Natural killer cell (primary cell): ENCODE measurements around the gene LRP5. TPM values are rescaled to one million over a fixed set of nuclear protein-coding genes. Genes with fewer than 3 reads are reported as not detected.

Source experiments
- ATAC-seq, 3 donors: fragments of 150-1000 bp in 2 of 3; fragments of 200-7000 bp in 1 of 3; cut with Tn5 transposase; 1 replicate in 1 of 3; 2 replicates in 2 of 3; pipeline ENCODE4 v1.10.0; 2021; ENCODE audit warnings: mild to moderate bottlenecking in 2 of 3, moderate library complexity in 2 of 3
- DNase-seq, 2 donors: peaks; one replicate each; pipeline versions ENCODE4 v3.0.0 to v3.0.0-alpha.2; 2013 to 2021; ENCODE audit warnings: mixed read lengths in 1 of 2
- H3K27ac ChIP-seq: one replicate; pipeline ENCODE4 v1.5.1; 2013; ENCODE audit warnings: mild to moderate bottlenecking, low read length
- H3K27me3 ChIP-seq: one replicate; pipeline ENCODE4 v1.6.1; 2013; ENCODE audit warnings: low read length; ENCODE audit not compliant: control insufficient read depth, insufficient read depth
- H3K36me3 ChIP-seq: one replicate; pipeline ENCODE4 v1.6.1; 2013; ENCODE audit warnings: low read length; ENCODE audit not compliant: control insufficient read depth, insufficient read depth
- H3K4me1 ChIP-seq: one replicate; pipeline ENCODE4 v1.6.1; 2013; ENCODE audit warnings: low read length; ENCODE audit not compliant: control insufficient read depth, insufficient read depth
- H3K4me3 ChIP-seq: one replicate; pipeline ENCODE4 v1.5.1; 2013; ENCODE audit warnings: low read length
- H3K9me3 ChIP-seq: one replicate; pipeline ENCODE4 v1.6.1; 2013; ENCODE audit warnings: low read length; ENCODE audit not compliant: control insufficient read depth, insufficient read depth
- H3K27ac Mint-ChIP-seq, 2 donors: one replicate each; pipeline ENCODE4 v1.8.0; 2022; ENCODE audit warnings: mild to moderate bottlenecking in 2 of 2, mixed read lengths in 2 of 2, moderate library complexity in 1 of 2
- H3K27me3 Mint-ChIP-seq, 2 donors: one replicate each; pipeline ENCODE4 v1.8.0; 2022; ENCODE audit warnings: low read depth in 2 of 2, mixed read lengths in 2 of 2
- H3K36me3 Mint-ChIP-seq: one replicate; pipeline ENCODE4 v1.8.0; 2022; ENCODE audit warnings: mixed read lengths
- H3K4me1 Mint-ChIP-seq, 2 donors: one replicate each; pipeline ENCODE4 v1.8.0; 2022; ENCODE audit warnings: mixed read lengths in 2 of 2
- H3K4me3 Mint-ChIP-seq: one replicate; pipeline ENCODE4 v1.8.0; 2022; ENCODE audit warnings: mild to moderate bottlenecking, moderate library complexity, mixed read lengths
- H3K9me3 Mint-ChIP-seq, 2 donors: one replicate each; pipeline ENCODE4 v1.8.0; 2022; ENCODE audit warnings: mixed read lengths in 2 of 2
- WGBS: methylation state at CpG from one replicate; pipeline ENCODE4 v1.1.7; 2013; ENCODE audit warnings: missing lambda C conversion rate; ENCODE audit not compliant: insufficient coverage; 5-methylcytosine and 5-hydroxymethylcytosine counted together
- intact Hi-C: fragments of 100-400 bp; cut with micrococcal nuclease; formaldehyde crosslinking; loops from one replicate; pipeline ENCODE4 v1.14.2; 2022
- total RNA-seq, 4 donors: library from RNA; stranded (reverse); fragments of 120-200 nt in 1 of 4; gene quantifications; one replicate each; pipeline versions ENCODE4 v1.2.3 to v1.2.4, GENCODE V29; 2013 to 2022
- TF ChIP-seq, protein P1 (sequence below): fragments of 200-600 bp; IDR thresholded peaks from one replicate; pipeline ENCODE4 v1.8.0; 2022; ENCODE audit warnings: antibody characterized with exemption

LRP5 gene
- total RNA-seq, 3 donors from 2014 or later (not counting 1 experiment from before 2014, with no cell fraction given): 0.36 to 1.3 (median 0.89) TPM

DNA sequence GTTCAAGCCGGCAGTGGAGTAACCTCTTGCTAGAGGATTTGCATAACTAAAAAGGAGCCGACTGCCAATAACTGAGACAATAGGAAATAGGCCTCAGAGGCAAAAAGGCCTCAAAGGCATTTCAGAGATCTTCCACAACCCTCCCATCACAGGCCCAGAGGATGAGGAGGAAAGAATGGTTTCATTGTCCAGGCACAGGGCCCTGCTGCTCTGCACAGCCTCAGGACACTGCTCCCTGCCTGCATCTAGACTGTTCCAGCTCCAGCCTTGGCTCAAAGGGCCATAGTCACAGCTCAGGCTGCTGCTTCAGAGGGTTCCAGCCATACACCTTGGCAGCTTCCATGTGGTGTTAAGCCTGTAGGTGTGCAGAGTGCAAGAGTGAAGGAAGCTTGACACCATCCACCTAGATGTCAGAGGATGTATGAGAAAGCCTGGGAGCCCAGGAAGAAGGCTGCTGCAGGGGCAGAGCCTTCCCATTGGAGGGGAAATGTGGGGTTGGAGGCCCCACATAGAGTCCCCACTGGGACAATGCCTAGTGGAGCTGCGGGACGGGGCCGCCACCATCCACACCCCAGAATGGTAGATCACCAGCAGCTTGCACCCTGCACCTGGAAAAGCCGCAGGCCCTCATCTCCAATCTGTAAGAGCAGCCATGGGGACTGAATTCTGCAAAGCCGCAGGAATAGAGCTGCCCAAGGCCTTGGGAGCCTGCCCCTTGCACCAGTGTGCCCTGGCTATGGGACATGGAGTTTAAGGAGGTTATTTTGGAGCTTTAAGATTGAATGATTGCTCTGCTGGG, 8.2 kb upstream of the LRP5 start:
- no peaks in the 10 kb centered on the region for H3K4me1 ChIP-seq
- TF ChIP-seq, protein P1, sequence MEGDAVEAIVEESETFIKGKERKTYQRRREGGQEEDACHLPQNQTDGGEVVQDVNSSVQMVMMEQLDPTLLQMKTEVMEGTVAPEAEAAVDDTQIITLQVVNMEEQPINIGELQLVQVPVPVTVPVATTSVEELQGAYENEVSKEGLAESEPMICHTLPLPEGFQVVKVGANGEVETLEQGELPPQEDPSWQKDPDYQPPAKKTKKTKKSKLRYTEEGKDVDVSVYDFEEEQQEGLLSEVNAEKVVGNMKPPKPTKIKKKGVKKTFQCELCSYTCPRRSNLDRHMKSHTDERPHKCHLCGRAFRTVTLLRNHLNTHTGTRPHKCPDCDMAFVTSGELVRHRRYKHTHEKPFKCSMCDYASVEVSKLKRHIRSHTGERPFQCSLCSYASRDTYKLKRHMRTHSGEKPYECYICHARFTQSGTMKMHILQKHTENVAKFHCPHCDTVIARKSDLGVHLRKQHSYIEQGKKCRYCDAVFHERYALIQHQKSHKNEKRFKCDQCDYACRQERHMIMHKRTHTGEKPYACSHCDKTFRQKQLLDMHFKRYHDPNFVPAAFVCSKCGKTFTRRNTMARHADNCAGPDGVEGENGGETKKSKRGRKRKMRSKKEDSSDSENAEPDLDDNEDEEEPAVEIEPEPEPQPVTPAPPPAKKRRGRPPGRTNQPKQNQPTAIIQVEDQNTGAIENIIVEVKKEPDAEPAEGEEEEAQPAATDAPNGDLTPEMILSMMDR: no peak
- H3K27ac ChIP-seq: no peak overlapping the region
- H3K4me3 Mint-ChIP-seq: no peak overlapping the region
- no peaks in the 10 kb centered on the region for H3K27me3 Mint-ChIP-seq
- no peaks in the 10 kb centered on the region for H3K36me3 Mint-ChIP-seq
- H3K4me1 Mint-ChIP-seq: peaks cover 8 to 10% of the 10 kb centered on the region in 2 donors
- DNase-seq (no peak), ATAC-seq (no peak)
- H3K4me3 ChIP-seq: no peak overlapping the region
- H3K9me3 Mint-ChIP-seq: no peaks in the 10 kb centered on the region
- intact Hi-C loops: no loop called here
- H3K9me3 ChIP-seq: no peaks in the 10 kb centered on the region
- no peaks in the 10 kb centered on the region for H3K36me3 ChIP-seq
- no peaks in the 10 kb centered on the region for H3K27me3 ChIP-seq
- WGBS: 93% methylated on average over 7 of the region's 7 CpGs
- H3K27ac Mint-ChIP-seq: no peak overlapping the region

DNA sequence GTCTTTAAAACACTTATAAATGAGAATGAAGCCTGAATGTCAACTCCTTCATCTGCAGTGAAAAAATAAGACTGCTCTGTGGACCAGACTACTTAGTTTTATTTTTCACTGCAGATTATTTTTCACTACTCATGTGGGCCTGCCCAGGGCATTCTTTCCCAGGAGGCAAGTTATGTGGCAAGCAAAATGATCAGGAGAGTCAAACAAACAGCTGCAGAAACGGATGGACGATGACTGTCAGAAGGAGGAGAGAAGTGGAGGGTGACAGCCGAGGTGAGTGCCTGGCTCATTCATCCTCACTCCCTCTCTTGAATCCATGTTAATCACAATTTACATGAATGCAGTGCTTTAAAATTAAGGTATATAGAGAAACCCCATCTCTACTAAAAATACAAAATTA, 5.8 kb upstream of the LRP5 start:
- Mint-ChIP-seq H3K27ac (no peak overlapping the region), H3K9me3 (no peaks in the 10 kb centered on the region), H3K27me3 (peaks cover 7 to 12% of the 10 kb centered on the region in 2 donors), H3K36me3 (no peaks in the 10 kb centered on the region), H3K4me3 (no peak overlapping the region), H3K4me1 (peaks cover 8 to 15% of the 10 kb centered on the region in 2 donors)
- Histone ChIP-seq H3K27ac (no peak overlapping the region), H3K4me3 (no peak overlapping the region), H3K36me3 (no peaks in the 10 kb centered on the region), H3K27me3 (no peaks in the 10 kb centered on the region), H3K4me1 (no peaks in the 10 kb centered on the region), H3K9me3 (no peaks in the 10 kb centered on the region)
- TF ChIP-seq, protein P1: no peak
- DNase-seq (no peak), ATAC-seq (no peak)
- intact Hi-C loops: no loop called here
- WGBS: 100% methylated on average over 2 of the region's 3 CpGs

DNA sequence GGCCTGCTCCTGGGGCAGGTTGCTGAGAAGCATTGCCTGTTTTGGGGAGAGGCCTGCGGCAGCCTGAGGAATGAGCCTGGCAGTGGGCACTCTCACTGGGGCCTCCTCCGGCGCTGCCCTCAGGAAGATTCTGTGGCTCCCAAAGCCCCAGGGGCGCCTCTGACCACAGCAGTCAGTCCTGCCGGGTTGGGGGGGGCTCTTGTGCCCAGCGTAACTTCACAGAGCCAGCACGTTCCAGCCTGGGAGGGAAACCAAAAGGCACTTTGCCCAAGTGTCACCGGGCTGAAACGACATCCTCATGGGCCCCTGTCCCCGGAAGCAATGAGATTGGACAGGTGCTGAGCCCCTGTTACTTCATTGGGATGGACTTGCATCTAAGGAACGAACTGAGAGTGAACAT, 4.3 kb upstream of the LRP5 start:
- Mint-ChIP-seq H3K4me3 (no peak overlapping the region), H3K27me3 (peaks cover 10 to 12% of the 10 kb centered on the region in 2 donors), H3K4me1 (peaks cover 8 to 16% of the 10 kb centered on the region in 2 donors), H3K9me3 (no peaks in the 10 kb centered on the region), H3K36me3 (no peaks in the 10 kb centered on the region), H3K27ac (no peak overlapping the region)
- no peaks in the 10 kb centered on the region for H3K36me3 ChIP-seq
- TF ChIP-seq, protein P1: no peak
- H3K4me1 ChIP-seq: peaks cover 4% of the 10 kb centered on the region
- DNase-seq (no peak), ATAC-seq (no peak)
- H3K27ac ChIP-seq: no peak overlapping the region
- no peaks in the 10 kb centered on the region for H3K27me3 ChIP-seq
- H3K4me3 ChIP-seq: no peak overlapping the region
- no peaks in the 10 kb centered on the region for H3K9me3 ChIP-seq
- WGBS: 87% methylated on average over 11 of the region's 11 CpGs
- intact Hi-C loops: no loop called here
